ENCODE data around the gene GP1BA. TPM values are rescaled to one million over a fixed set of nuclear protein-coding genes. Genes with fewer than 3 reads are reported as not detected.
A peak's percentile ranks its signal among the peaks of the same experiment; 100 is the strongest.

Gene GP1BA
- total and polyA plus RNA-seq, 10 of the 15 experiments (the other 5 are each of a cell fraction or from before 2014, with no cell fraction given): 0.04 to 0.67 (median 0.28) TPM; not detected in 1

- TF ChIP-seq HSF1 (IDR thresholded peaks at IDR 0.05; ENCODE audit: low read depth, low read length) (no peak), POU2F2 (IDR thresholded peaks at IDR 0.05; ENCODE audit: borderline replicate concordance, low read depth, low read length) (no peak), NFIC (IDR thresholded peaks at IDR 0.05; ENCODE audit: low read depth, low read length) (no peak), HDGF (IDR thresholded peaks at IDR 0.05) (no peak), CREM (IDR thresholded peaks at IDR 0.05; ENCODE audit: low read depth) (no peak), ATF2 (IDR thresholded peaks at IDR 0.05; ENCODE audit: low read length) (no peak), ZZZ3 (IDR thresholded peaks at IDR 0.05; ENCODE audit: control insufficient read depth, insufficient read length, low read depth) (no peak), TARDBP (IDR thresholded peaks at IDR 0.05; ENCODE audit: borderline replicate concordance) (no peak), TCF12 (IDR thresholded peaks at IDR 0.05; ENCODE audit: low read depth, low read length) (no peak), DPF2 (IDR thresholded peaks at IDR 0.05) (peak; percentile 24; the same call in 1 of the 2 replicates), E2F8 (IDR thresholded peaks at IDR 0.05; ENCODE audit: low read depth, partially characterized antibody) (no peak), SMAD5 (IDR thresholded peaks at IDR 0.05; ENCODE audit: low read depth) (no peak; the same call in 1 of the 2 replicates), IRF4 (IDR thresholded peaks at IDR 0.05; ENCODE audit: low read depth, low read length) (peak; percentile 71), STAT3 (IDR thresholded peaks at IDR 0.05; ENCODE audit: low read depth, low read length) (no peak; the same call in 1 of the 2 replicates), SMARCA5 (IDR thresholded peaks at IDR 0.05) (no peak), BCL11A (IDR thresholded peaks at IDR 0.05; ENCODE audit: low read depth, low read length) (no peak), CUX1 (IDR thresholded peaks at IDR 0.05; ENCODE audit: insufficient replicate concordance, low read depth, low read length) (no peak), ZNF217 (IDR thresholded peaks at IDR 0.05) (no peak)
Measured at GRCh38 chr17:4946312-4946976, 14.4 kb downstream of the GP1BA start (continued).
